Activated naive CD8-positive, alpha-beta T cell treated with anti-CD3 and anti-CD28 coated beads, Interleukin-2, amount 50 U/mL, for 16 hours (primary cell): ENCODE measurements around the gene CANT1.
"Not testable (repeated sequence)": the region's sequence is repeated elsewhere in the genome, so short reads cannot be mapped to it uniquely, and the experiment has no call there.

Source experiments
- DNase-seq: peaks from one replicate; pipeline ENCODE4 v3.0.0-alpha.2; 2020; ENCODE audit warnings: low read depth, low spot score

CANT1 gene

DNA sequence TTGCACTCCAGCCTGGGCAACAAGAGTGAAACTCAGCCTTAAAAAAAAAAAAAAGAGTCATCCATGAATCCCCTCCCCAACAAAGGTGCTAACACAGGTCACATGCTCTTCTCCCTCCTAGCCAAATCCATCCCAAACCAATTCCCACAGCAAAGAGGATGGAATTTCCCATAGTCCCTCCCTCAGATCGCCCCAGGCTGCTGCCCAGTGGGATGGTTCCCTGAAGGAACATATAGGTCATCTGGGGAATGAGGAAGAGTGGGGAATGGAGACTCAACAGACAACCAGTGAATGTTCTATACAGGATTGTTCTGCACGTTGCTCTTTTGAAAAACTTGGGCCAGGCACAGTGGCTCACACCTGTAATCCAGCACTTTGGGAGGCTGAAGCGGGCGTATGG is 48.0 kb downstream of the CANT1 start:
- DNase-seq = no peak

DNA sequence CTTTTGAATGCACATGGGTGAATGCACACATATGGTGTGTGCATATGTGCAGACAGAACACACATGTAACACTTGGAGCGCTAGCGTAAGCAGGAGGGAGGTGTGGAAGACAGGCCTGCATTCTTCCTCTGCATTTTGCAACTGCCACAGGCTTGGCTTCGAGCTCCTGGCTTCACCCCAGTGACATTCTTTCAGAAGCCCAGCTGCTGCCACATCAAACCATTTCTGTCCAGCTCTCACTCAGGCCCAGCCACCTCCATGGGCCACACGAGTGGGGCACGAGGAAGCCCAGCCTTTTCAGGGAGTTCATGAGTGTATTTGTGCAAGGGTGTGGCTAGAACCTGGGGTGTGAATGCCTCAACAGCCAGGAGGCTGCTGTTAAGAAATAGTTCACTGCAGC is 48.6 kb downstream of the CANT1 start:
- DNase-seq = no peak

DNA sequence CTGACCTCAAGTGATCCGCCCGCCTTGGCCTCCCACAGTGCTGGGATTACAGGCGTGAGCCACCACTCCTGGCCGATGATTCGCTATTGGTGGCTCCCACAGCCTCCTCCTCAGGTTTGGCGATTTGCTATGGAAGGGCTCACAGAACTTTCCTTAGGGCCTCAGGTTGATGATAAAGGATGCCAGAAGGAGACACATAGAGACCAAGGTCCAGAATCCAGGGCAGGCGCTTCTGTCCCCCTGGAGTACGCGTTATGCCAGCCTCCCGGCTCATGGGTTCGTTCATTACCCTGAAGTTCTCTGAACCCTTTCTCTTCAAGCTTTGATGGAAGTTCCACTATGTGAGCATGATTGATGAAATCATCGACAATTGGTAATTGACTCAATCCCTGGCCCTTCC is 49.8 kb downstream of the CANT1 start:
- no peak for DNase-seq

DNA sequence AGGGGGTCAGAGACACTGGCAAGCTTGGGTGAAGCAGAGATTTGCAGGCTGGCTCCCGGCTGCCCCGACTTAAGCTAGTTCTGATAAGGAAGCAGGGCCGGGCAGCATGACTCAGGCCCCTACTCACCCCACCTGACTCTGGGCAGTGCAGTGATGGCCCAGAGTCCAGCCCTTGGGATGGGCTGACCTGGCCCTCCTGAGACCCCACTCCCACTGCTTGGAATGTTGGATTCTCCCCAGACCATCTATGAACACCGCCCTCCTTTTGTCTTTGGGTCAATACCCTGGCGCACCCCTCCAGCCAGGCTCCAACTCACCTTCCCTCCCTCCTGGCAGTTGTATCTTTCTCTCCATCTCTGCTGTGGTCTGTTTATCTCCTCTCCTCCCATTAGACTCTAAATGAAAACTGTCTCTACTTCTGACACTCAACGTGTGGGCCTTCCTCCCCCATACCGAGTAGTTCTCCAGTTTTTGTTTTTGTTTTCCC is 50.9 kb downstream of the CANT1 start:
- no peak for DNase-seq

DNA sequence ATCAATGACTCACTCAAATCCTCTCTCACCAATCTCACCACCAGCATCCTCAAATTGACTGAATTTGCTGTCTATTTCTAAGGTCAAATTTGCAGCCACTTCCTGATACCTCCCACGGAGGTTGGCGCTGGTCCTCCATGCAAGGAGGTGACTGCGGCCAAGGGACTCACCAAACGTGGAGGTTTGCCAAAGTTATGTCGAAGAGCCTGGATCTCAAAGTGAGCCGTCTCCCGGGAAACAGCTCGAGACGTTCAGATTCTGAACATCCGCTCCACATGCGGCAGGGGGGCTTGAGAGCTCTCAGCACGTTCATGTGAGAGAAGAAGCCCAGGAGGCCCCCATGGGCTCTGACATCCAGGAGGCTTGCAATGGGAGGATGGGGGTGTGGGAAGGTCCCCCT is 52.4 kb downstream of the CANT1 start:
- no peak for DNase-seq

DNA sequence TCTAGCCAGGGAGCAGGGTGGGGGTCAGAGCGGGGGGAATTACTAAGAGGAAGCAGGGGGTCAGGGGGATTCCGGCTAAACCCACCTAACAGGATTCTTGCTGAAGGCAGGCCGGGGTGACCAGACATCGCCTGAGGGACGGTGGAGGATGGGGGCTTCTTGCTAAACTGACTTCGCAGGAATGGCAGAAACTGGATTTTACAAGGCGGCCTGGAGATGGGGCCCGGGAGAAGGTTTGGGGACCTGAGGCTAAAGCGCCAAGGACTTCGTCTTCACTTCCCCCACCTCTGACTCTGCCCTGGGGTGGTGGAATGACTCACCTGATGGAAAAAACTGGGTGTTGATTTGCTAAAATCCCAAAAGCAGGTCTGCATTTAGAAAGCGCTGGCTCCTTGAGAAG is 53.3 kb downstream of the CANT1 start:
- DNase-seq = no peak

DNA sequence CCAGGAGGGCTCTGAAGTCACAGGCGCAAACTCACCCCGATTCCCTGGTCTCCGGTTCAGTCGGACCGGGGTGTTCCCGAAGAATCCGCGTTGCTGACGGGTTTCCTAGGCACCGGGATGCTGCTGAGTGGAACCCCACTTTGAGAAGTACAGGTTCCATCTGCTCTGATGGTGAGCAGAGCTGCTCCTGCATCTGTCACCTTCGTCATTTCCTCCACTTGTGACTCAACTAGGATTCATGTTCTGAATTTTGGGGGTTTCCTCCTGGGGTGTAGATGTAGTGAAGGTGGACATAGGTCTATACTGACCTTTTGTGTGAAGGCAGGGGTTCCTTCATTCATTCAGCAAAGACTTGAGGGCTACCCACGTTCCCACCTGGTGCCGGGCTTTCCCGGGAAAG is 54.9 kb downstream of the CANT1 start:
- no peak for DNase-seq

DNA sequence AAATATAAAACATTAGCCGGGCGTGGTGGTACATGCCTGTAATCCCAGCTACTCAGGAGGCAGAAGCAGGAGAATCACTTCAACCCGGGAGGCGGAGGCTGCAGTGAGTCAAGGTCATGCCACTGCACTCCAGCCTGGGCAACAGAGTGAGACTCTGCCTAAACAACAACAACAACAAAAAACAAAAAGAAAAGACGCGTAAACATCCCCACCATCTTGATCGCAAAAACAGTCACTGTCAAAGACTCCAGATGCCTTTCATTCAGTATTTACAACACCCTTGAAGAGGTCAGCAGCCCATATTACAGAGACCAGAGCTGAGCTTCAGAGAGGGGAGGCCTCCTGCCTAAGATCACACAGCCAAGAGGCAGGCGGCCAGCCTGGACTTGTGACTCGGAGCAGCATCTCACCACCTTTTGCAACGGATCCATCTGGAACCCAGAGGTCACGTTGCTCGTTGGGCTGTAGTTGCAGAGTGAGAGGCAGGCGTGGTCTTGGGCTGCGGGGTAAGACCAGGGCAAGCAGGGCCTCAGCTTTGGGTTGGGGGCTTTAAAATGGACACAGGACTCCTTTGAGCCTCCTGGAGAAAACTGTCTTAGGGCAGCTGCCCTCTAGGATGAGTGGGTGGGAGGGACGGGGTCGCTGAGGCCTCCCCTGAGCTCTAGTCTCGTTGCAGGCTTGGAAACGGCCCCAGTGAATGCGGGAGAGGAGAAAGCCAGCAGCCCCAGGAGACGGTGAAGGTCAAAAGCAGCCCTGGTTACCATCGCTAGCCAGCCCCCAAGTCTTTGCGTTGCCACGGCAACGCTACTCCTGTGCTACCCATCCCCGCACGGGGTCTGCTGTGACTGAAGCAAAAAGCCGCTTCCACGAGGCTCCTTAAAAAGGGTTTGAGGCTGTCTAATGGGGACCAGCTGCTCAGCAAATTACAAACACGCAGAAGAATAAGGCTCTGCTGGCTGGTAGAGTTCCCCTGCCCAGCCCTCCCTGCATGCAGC is 55.9 kb downstream of the CANT1 start:
- no peak for DNase-seq

DNA sequence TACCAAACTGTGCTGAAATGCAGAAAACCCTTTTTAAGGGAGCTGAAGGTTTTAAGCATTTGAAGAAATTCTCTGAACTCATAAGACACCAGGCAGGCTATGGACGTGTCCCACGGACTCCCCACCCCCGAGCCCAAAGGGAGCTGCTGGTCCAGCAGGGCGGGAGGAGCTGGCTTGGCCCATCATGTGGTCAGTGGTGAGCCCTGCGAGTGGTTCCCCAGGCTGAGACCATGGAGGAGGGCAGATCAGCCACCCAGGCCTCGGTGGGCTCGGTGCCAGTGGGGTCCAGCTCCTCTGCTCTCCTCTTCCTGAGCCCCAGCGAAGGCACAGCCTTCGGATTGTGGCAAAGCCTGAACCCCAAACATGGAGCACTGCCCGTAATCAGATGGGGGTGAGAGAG is 56.9 kb downstream of the CANT1 start:
- DNase-seq = no peak

DNA sequence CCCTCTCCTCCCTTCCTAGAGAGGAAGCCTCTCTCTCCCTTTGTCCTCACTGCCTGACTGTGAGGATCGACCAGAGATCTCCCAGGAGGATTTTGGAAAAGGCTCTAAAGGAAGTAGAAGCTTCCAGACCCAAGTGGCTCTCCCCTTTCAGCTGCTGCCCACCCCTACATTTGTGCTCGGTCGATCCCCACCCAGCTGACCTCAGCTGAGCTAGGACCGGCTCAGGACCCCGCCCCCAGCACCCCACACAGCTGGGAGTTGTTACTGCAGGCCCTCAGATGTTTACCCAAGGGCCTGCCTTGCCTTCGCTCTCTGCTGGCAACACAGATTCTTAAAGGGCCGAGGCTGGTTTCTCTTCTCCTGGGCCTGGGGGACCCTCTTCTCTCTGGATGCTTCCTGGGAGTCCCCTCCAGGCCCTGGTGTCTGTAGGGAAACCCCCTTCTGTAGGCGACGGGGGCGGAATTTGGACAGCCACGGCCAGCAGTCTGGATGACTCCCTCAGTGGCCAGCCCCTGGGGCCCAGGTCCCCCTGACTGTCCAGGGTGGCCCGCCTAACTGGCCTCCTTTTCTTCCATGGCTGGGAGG is 57.5 kb downstream of the CANT1 start:
- DNase-seq = no peak

DNA sequence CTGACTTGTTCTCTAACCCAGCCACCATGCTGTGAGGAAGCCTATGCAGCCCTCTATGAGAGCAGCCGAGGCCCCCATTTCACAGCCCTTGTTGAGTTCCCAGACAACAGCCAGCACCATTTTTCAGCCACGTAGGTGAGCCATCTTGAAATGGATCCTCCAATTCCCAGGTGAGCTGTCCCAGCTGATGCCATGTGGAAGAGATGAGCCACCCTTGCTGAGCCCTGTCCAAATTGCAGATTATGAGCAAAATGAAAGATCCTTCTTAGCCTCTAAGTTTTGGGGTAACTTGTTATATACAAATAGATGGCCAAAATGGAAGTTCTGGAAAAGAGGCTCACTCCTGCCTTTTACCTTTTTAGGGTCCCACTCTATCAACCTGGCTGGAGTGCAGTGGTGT is 58.7 kb downstream of the CANT1 start:
- DNase-seq = no peak

DNA sequence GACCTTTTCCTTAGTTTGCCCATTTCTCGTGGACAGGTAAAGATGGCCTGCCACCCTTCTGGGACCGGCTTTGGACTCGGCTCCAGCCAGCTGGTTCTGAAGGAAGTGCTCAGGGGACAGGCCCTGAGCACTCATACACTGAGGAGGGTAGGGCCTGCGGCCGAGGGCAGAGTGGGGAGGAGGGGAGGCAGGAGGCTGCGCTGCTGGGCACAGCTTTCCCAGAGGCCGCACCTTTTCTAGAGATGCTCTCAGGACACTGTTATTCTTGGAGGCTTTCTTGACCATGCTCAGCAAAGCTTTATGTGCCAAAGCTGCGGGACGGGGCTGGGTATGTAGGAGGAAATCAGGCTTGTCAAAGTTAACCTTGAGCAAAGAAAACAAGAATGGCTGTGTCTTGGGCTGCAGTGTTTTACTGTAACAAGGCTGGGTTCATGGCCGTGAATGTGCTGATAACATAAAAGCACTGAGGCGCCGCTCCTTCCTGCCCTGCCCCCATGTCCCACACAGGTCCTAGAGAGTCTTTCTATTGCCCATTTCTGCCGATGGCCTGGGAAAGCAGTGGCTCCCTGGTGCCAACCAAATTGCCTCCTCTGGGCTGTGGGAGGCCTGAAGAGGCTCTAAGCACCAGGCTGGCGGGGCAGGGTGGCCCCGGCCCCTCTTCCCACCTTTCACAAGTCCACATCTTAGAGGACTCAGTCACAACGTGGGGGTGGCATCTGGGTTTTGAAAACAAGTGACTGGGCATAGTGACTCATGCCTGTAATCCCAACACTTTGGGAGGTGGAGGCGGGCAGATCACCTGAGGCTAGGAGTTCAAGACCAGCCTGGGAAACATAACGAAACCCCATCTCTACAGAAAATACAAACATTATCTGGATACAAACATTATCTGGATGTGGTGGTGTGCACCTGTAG is 62.1 kb downstream of the CANT1 start:
- DNase-seq = no peak

DNA sequence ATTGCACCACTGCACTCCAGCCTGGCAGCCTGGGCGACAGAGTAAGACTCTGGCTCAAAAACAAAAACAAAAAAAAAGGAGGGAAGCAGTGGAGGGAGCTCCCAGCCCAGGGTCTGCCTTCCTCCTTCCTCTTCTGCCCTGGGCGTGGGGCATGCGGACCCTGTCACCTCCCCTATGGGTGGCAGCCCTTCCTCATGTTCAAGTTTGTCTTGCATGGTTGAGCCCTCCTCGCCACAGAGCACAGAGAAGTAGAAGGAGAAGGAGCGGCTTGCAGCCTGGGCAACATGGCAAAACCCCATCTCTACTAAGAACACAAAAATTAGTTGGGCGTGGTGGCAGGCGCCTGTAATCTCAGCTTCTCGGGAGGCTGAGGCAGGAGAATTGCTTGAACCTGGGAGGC is 62.9 kb downstream of the CANT1 start:
- no peak for DNase-seq

DNA sequence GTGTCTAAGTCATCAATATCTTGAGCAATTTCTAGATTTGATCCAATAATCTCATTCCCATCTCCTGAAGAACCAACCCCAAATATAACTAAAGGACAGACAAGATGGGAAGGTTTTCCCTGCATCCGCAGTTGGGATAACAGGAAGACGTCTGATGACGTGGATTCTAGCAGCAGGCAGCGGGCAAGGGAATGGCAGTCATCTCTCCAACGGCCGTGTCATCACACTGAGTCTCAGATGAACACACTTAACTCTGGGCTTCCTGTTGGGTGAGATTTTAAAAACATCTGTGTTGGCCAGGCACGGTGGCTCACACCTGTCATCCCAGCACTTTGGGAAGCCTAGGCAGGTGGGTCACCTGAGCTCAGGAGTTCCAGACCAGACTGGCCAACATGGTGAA is 63.4 kb downstream of the CANT1 start:
- no peak for DNase-seq

DNA sequence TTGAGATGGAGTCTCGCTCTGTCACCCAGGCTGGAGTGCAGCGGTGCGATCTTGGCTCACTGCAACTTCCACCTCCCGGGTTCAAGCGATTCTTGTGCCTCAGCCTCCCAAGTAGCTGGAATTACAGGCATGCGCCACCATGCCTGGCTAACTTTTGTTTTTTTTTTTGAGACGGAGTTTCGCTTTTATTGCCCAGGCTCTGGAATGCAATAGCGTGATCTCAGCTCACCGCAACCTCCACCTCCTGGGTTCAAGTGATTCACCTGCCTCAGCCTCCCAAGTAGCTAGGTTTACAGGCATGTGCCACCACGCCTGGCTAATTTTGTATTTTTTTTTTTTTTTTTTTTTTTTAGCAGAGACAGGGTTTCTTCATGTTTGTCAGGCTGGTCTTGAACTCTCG is 64.1 kb downstream of the CANT1 start:
- DNase-seq = not testable (repeated sequence)

DNA sequence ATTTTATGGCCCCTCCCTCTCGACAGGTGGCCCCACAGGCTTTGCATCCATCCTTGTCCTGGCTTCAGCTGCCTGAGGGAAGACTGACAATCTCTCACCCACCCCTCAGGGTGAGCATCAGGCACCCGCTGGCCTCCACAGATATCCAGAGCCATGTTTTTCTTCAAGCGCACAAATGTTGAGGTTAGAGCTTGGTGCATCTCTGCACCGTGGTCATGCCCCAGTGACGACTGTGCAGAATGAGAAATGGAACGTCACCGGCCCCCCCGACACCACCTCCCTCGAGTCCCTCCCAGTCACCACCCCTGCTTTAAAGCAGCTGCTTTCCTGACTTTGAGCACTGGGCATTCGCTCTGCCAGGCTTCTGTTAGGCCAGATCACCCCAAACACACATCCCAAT is 64.6 kb downstream of the CANT1 start:
- DNase-seq = no peak

DNA sequence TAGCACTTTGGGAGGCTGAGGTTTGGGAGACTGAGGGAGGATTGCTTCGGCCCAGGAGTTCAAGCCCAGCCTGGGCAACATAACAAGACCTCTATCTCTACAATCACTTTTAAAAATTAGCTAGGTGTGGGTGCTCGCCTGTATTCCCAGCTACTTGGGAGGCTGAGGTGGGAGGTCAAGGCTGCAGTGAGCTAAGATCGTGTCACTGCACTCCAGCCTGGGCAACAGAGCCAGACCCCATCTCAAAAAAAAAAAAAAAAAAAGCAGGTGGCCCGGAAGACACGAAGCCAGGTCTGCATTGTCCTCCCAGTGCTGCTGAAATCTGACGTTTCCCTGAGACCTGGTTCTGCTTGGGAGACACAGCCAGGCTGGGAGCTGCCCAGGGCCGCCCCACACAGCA is 65.5 kb downstream of the CANT1 start:
- no peak for DNase-seq
